H7 (cell line): Measurements from ENCODE around the gene NCF4. TPM values are rescaled to one million over a fixed set of nuclear protein-coding genes. Genes with fewer than 3 reads are reported as not detected.
A peak's percentile ranks its signal among the peaks of the same experiment; 100 is the strongest.

Experiments used
- DNase-seq: peaks from one replicate; pipeline ENCODE4 v3.0.0; 2012
- H3K27me3 ChIP-seq: 2 replicates; pipeline ENCODE4 v1.6.0; 2011; ENCODE audit warnings: mild to moderate bottlenecking, low read length; ENCODE audit not compliant: control insufficient read depth, insufficient read depth
- H3K36me3 ChIP-seq: replicated peaks from 2 replicates; pipeline ENCODE4 v1.5.1; 2011; ENCODE audit warnings: low read length; ENCODE audit not compliant: control insufficient read depth, insufficient read depth
- H3K4me3 ChIP-seq: 2 replicates; pipeline ENCODE4 v1.5.1; 2011; ENCODE audit warnings: low read depth, mild to moderate bottlenecking, control low read depth, low read length, moderate library complexity; ENCODE audit not compliant: insufficient read depth
- total RNA-seq: library from RNA; depleted of rRNA; stranded (reverse); fragments of >200 nt; shearing (Covaris generic); gene quantifications from 2 replicates; pipeline ENCODE4 v1.2.3, GENCODE V29; 2014; rRNA removed

The NCF4 gene
- not detected in 2 replicates for total RNA-seq

GRCh38 chr22:36860821-36861659 lies at the start of gene NCF4:
Gene NCF4, plus strand, starts transcription at chr22:36861006. Its CDS starts 166 bp downstream, at chr22:36861172.
- H3K4me3 ChIP-seq = no peak within 1 kb of the TSS
- no peak for DNase-seq
- no peaks in the 10 kb centered on the region for H3K36me3 ChIP-seq
- H3K27me3 ChIP-seq = peaks cover 6% of the 10 kb centered on the region

- no peak for DNase-seq
- Histone ChIP-seq H3K4me3 (no peak overlapping the region), H3K27me3 (peaks cover 19% of the 10 kb centered on the region), H3K36me3 (no peaks in the 10 kb centered on the region)
Measured at GRCh38 chr22:36811094-36811800, 49.6 kb upstream of the NCF4 start.

GRCh38 chr22:36814801-36815200 lies 46.0 kb upstream of the NCF4 start:
- no peaks in the 10 kb centered on the region for H3K36me3 ChIP-seq
- peak; percentile 48 for DNase-seq
- no peak overlapping the region for H3K4me3 ChIP-seq
- H3K27me3 ChIP-seq = peaks cover 42% of the 10 kb centered on the region

- peak; percentile 39 for DNase-seq
- Histone ChIP-seq H3K4me3 (peak overlapping the region; percentile 52), H3K27me3 (peaks cover 45% of the 10 kb centered on the region), H3K36me3 (no peaks in the 10 kb centered on the region)
Measured at GRCh38 chr22:36815558-36816338, 45.1 kb upstream of the NCF4 start.

- Histone ChIP-seq H3K27me3 (peaks cover 46% of the 10 kb centered on the region), H3K36me3 (no peaks in the 10 kb centered on the region), H3K4me3 (peak overlapping the region; percentile 52)
- peak; percentile 81 for DNase-seq
Measured at GRCh38 chr22:36816339-36816635, 44.5 kb upstream of the NCF4 start.

GRCh38 chr22:36816636-36817524 lies 43.9 kb upstream of the NCF4 start, which contains the start of gene PVALB:
Gene PVALB, minus strand, starts transcription at chr22:36817035. Its CDS starts 30 bp downstream, at chr22:36817005.
- Histone ChIP-seq H3K4me3 (peak within 1 kb of the TSS; percentile 52), H3K27me3 (peaks cover 46% of the 10 kb centered on the region), H3K36me3 (no peaks in the 10 kb centered on the region)
- DNase-seq = peak; percentile 90

- H3K4me3 ChIP-seq = no peak overlapping the region
- H3K27me3 ChIP-seq = peaks cover 46% of the 10 kb centered on the region
- no peaks in the 10 kb centered on the region for H3K36me3 ChIP-seq
- DNase-seq = no peak
Measured at GRCh38 chr22:36817525-36817848, 43.3 kb upstream of the NCF4 start.

GRCh38 chr22:36818010-36818642 lies 42.7 kb upstream of the NCF4 start:
- Histone ChIP-seq H3K36me3 (no peaks in the 10 kb centered on the region), H3K27me3 (peaks cover 46% of the 10 kb centered on the region), H3K4me3 (no peak overlapping the region)
- peak; percentile 37 for DNase-seq

- H3K27me3 ChIP-seq = peaks cover 46% of the 10 kb centered on the region
- H3K36me3 ChIP-seq = no peaks in the 10 kb centered on the region
- peak; percentile 77 for DNase-seq
- H3K4me3 ChIP-seq = no peak overlapping the region
Measured at GRCh38 chr22:36819112-36819511, 41.7 kb upstream of the NCF4 start.

GRCh38 chr22:36822581-36822980 lies 38.2 kb upstream of the NCF4 start:
- peak; percentile 69 for DNase-seq
- Histone ChIP-seq H3K36me3 (no peaks in the 10 kb centered on the region), H3K27me3 (peaks cover 14% of the 10 kb centered on the region), H3K4me3 (no peak overlapping the region)

GRCh38 chr22:36823186-36823839 lies 37.5 kb upstream of the NCF4 start:
- H3K27me3 ChIP-seq = peaks cover 7% of the 10 kb centered on the region
- H3K36me3 ChIP-seq = no peaks in the 10 kb centered on the region
- peak; percentile 56 for DNase-seq
- H3K4me3 ChIP-seq = no peak overlapping the region

GRCh38 chr22:36824655-36825054 lies 36.2 kb upstream of the NCF4 start:
- H3K4me3 ChIP-seq = no peak overlapping the region
- H3K27me3 ChIP-seq = peaks cover 4% of the 10 kb centered on the region; the same call in 1 of the 2 replicates
- H3K36me3 ChIP-seq = no peaks in the 10 kb centered on the region
- DNase-seq = no peak

- DNase-seq = no peak
- Histone ChIP-seq H3K36me3 (no peaks in the 10 kb centered on the region), H3K27me3 (no peaks in the 10 kb centered on the region), H3K4me3 (no peak overlapping the region)
Measured at GRCh38 chr22:36826262-36826661, 34.5 kb upstream of the NCF4 start.
